HCT116 (cell line): Measurements from ENCODE around the gene SCN1B. TPM values are rescaled to one million over a fixed set of nuclear protein-coding genes. Genes with fewer than 3 reads are reported as not detected.

Source experiments
- ATAC-seq: fragments of 200-7000 bp; cut with Tn5 transposase; 2 replicates; pipeline ENCODE4 v1.9.1; 2020; ENCODE audit warnings: mild to moderate bottlenecking, moderate library complexity
- BruUV-seq: library from RNA; stranded (reverse); fragments of 400-500 nt; replicated peaks from 2 replicates; lab custom pipeline; 2021; lab: Mats Ljungman, UMichigan
- CTCF ChIA-PET: fragments of 300-600 bp; sonication (Branson Sonifier 250); formaldehyde crosslinking; loops from one replicate; lab custom pipeline; 2021; ENCODE audit warnings: antibody characterized with exemption; lab: Charles Lee
- POLR2A ChIA-PET: fragments of 300-600, 350-600 bp; sonication (Branson Sonifier 250); formaldehyde crosslinking; loops from one replicate; lab custom pipeline; 2021; ENCODE audit warnings: antibody characterized with exemption; lab: Charles Lee
- RAD21 ChIA-PET, 2 experiments: fragments of 300-600 bp; sonication (Branson Sonifier 250); formaldehyde crosslinking; loops; one replicate each; lab custom pipeline; 2023; ENCODE audit warnings: low total read pairs in 2 of 2; ENCODE audit not compliant: uncharacterized antibody in 2 of 2, unreplicated experiment in 2 of 2, low non-redundant PET in 1 of 2; lab: Charles Lee
- DNase-seq: peaks from one replicate; pipeline ENCODE4 v3.0.0-alpha.2; 2010; ENCODE audit warnings: low read depth, low spot score
- H2AFZ ChIP-seq: fragments of 200-600 bp; shearing (Covaris generic), sonication (generic); 2 replicates; pipeline ENCODE4 v1.6.1; 2017; ENCODE audit warnings: low read depth, mixed run types, mixed read lengths, antibody characterized with exemption, low read length; ENCODE audit not compliant: poor library complexity, severe bottlenecking
- H3K27ac ChIP-seq: 2 replicates; pipeline ENCODE4 v1.5.1; 2012; ENCODE audit warnings: low read depth, low read length
- H3K27me3 ChIP-seq: fragments of 200-600 bp; sonication (generic); 2 replicates; pipeline ENCODE4 v1.6.1; 2016; ENCODE audit warnings: mixed run types, low read length, mixed read lengths; ENCODE audit not compliant: insufficient read depth
- H3K36me3 ChIP-seq, 2 experiments: fragments of 200-500 bp in 1 of 2; fragments of 200-600 bp in 1 of 2; sonication (Bioruptor generic) in 1 of 2; sonication (generic) in 1 of 2; 2 replicates each; pipeline versions ENCODE4 v1.5.1 to v1.6.1; 2014 to 2016; ENCODE audit warnings: low read length in 2 of 2, inconsistent platforms in 1 of 2, mixed read lengths in 1 of 2, mixed run types in 1 of 2; ENCODE audit not compliant: insufficient read depth in 2 of 2, control insufficient read depth in 1 of 2
- H3K4me1 ChIP-seq, 2 experiments: fragments of 200-600 bp in 1 of 2; sonication (generic) in 1 of 2; 2 replicates each; pipeline versions ENCODE4 v1.5.1 to v1.6.1; 2012 to 2017; ENCODE audit warnings: low read length in 2 of 2, inconsistent platforms in 1 of 2, mild to moderate bottlenecking in 1 of 2, mixed read lengths in 1 of 2, mixed run types in 1 of 2, moderate library complexity in 1 of 2; ENCODE audit not compliant: insufficient read depth in 2 of 2, control insufficient read depth in 1 of 2
- H3K4me2 ChIP-seq: fragments of 200-600 bp; sonication (generic); 2 replicates; pipeline ENCODE4 v1.6.1; 2017; ENCODE audit warnings: mixed run types, low read length, mixed read lengths
- H3K4me3 ChIP-seq, 2 experiments: fragments of 200-600 bp in 1 of 2; sonication (generic) in 1 of 2; replicated peaks in 1 of 2; 2 replicates each; pipeline ENCODE4 v1.5.1; 2011 to 2016; ENCODE audit warnings: low read length in 2 of 2, control low read depth in 1 of 2, low read depth in 1 of 2, mild to moderate bottlenecking in 1 of 2, mixed read lengths in 1 of 2, mixed run types in 1 of 2
- H3K79me2 ChIP-seq: fragments of 200-600 bp; sonication (generic); 2 replicates; pipeline ENCODE4 v1.6.1; 2017; ENCODE audit warnings: mild to moderate bottlenecking, mixed run types, low read length, moderate library complexity, mixed read lengths; ENCODE audit not compliant: insufficient read depth
- H3K9ac ChIP-seq: fragments of 200-600 bp; sonication (generic); 2 replicates; pipeline ENCODE4 v1.6.1; 2016; ENCODE audit warnings: low read length, mixed read lengths
- H3K9me2 ChIP-seq: fragments of 200-600 bp; sonication (generic), shearing (Covaris generic); 2 replicates; pipeline ENCODE4 v1.6.1; 2017; ENCODE audit warnings: mixed run types, mild to moderate bottlenecking, moderate library complexity; ENCODE audit not compliant: insufficient read depth
- H3K9me3 ChIP-seq, 2 experiments: fragments of 200-500 bp in 1 of 2; fragments of 200-600 bp in 1 of 2; sonication (Bioruptor generic) in 1 of 2; sonication (generic) in 1 of 2; 2 replicates each; pipeline ENCODE4 v1.6.1; 2014 to 2017; ENCODE audit warnings: low read length in 2 of 2, mixed read lengths in 2 of 2, inconsistent platforms in 1 of 2, low read depth in 1 of 2, mild to moderate bottlenecking in 1 of 2, mixed run types in 1 of 2, moderate library complexity in 1 of 2; ENCODE audit not compliant: control insufficient read depth in 1 of 2, insufficient read depth in 1 of 2
- H4K20me1 ChIP-seq: fragments of 200-600 bp; sonication (generic), shearing (Covaris generic); 2 replicates; pipeline ENCODE4 v1.6.1; 2017; ENCODE audit warnings: mixed run types, mild to moderate bottlenecking, moderate library complexity; ENCODE audit not compliant: insufficient read depth
- FOSL1 ChIP-seq: IDR thresholded peaks from 2 replicates; pipeline ENCODE4 v1.6.1; 2012; ENCODE audit warnings: low read depth
- JUND ChIP-seq: IDR thresholded peaks from 2 replicates; pipeline ENCODE4 v1.6.1; 2012
- POLR2A ChIP-seq: IDR thresholded peaks from 2 replicates; pipeline ENCODE4 v1.7.0; 2011; ENCODE audit warnings: borderline replicate concordance; ENCODE audit not compliant: insufficient read depth, insufficient read length; ENCODE audit errors: extremely low read depth
- RAD21 ChIP-seq: IDR thresholded peaks from 2 replicates; pipeline ENCODE4 v1.6.1; 2012; ENCODE audit warnings: low read depth, mild to moderate bottlenecking
- SP1 ChIP-seq: IDR thresholded peaks from 2 replicates; pipeline ENCODE4 v1.6.1; 2012; ENCODE audit warnings: low read depth
- YY1 ChIP-seq: IDR thresholded peaks from 2 replicates; pipeline ENCODE4 v1.6.1; 2011; ENCODE audit warnings: low read length, low read depth, moderate library complexity, mild to moderate bottlenecking; ENCODE audit not compliant: insufficient replicate concordance; ENCODE audit errors: extremely low read depth
- ZNF274 ChIP-seq: fragments of 200-500 bp; sonication (Bioruptor generic); IDR thresholded peaks from 2 replicates; pipeline ENCODE4 v1.6.1; 2014; ENCODE audit warnings: mild to moderate bottlenecking, low read depth, low read length, inconsistent platforms
- intact Hi-C: fragments of 100-400 bp; cut with micrococcal nuclease; formaldehyde crosslinking; loops from 2 replicates; pipeline ENCODE4 v1.10.0; 2022
- total RNA-seq: library from RNA; stranded (reverse); gene quantifications from one replicate; pipeline ENCODE4 v1.2.1, GENCODE V29; 2021; ENCODE audit not compliant: unreplicated experiment
- TF ChIP-seq, protein P1 (sequence below): IDR thresholded peaks from 2 replicates; pipeline ENCODE4 v1.6.1; 2012
- TF ChIP-seq, protein P2 (sequence below): IDR thresholded peaks from 2 replicates; pipeline ENCODE4 v1.6.1; 2011; ENCODE audit warnings: mild to moderate bottlenecking, low read length, moderate library complexity; ENCODE audit not compliant: insufficient replicate concordance; ENCODE audit errors: extremely low read depth

Gene SCN1B
- total RNA-seq, 1 experiment from 2014 or later = 6.6 TPM

DNA sequence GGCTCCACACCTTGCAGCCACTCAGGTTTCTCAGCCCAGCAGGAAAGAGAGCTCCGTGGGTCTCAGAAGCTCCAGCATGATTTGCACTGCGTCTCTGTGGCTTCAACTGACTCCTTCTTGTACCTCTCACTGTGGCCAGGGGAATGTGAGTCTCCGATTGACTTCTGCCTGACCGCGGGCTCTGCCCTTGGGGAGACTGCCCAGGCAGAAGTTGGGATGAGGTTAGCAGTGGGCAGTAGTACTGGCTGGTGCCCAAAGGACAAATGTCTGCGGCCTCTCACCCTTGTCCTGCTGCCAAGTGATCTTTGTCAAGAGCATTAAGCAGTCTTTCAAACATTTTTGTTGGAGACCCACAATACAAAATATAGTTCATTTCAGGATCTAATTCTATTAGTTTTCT, 50.9 kb downstream of the SCN1B start:
- ChIA-PET RAD21 (no interaction called here), POLR2A (no interaction called here), CTCF (no interaction called here)
- Histone ChIP-seq H3K27me3 (no peaks in the 10 kb centered on the region), H3K9me2 (no peaks in the 10 kb centered on the region), H3K9ac (no peak overlapping the region), H2AFZ (no peak overlapping the region), H3K36me3 (no peaks in the 10 kb centered on the region), H3K4me3 (no peak overlapping the region), H3K4me2 (no peak overlapping the region), H4K20me1 (no peaks in the 10 kb centered on the region), H3K27ac (no peak overlapping the region), H3K9me3 (no peaks in the 10 kb centered on the region), H3K4me1 (no peaks in the 10 kb centered on the region), H3K79me2 (no peaks in the 10 kb centered on the region)
- TF ChIP-seq ZNF274 (no peak), FOSL1 (no peak), POLR2A (no peak), JUND (no peak), YY1 (no peak), SP1 (no peak), RAD21 (no peak)
- TF ChIP-seq, protein P1, sequence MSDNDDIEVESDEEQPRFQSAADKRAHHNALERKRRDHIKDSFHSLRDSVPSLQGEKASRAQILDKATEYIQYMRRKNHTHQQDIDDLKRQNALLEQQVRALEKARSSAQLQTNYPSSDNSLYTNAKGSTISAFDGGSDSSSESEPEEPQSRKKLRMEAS = no peak
- TF ChIP-seq, protein P2, sequence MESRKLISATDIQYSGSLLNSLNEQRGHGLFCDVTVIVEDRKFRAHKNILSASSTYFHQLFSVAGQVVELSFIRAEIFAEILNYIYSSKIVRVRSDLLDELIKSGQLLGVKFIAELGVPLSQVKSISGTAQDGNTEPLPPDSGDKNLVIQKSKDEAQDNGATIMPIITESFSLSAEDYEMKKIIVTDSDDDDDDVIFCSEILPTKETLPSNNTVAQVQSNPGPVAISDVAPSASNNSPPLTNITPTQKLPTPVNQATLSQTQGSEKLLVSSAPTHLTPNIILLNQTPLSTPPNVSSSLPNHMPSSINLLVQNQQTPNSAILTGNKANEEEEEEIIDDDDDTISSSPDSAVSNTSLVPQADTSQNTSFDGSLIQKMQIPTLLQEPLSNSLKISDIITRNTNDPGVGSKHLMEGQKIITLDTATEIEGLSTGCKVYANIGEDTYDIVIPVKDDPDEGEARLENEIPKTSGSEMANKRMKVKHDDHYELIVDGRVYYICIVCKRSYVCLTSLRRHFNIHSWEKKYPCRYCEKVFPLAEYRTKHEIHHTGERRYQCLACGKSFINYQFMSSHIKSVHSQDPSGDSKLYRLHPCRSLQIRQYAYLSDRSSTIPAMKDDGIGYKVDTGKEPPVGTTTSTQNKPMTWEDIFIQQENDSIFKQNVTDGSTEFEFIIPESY = no peak
- no peak for ATAC-seq
- no peak for DNase-seq
- intact Hi-C loops = no loop called here
- no TSS peak for BruUV-seq
